TTC549 (cell line): ENCODE measurements around the gene SPON1.
"Not testable (repeated sequence)": the region's sequence is repeated elsewhere in the genome, so short reads cannot be mapped to it uniquely, and the experiment has no call there.

Experiments
- FAIRE-seq: peaks from 2 replicates; lab custom pipeline; 2012; peaks lifted over from hg19 to GRCh38; lab: Jason Lieb, UNC

SPON1 gene

GRCh38 chr11:14249121-14249963 lies 286.8 kb downstream of the SPON1 start:
- peak; percentile 43 for FAIRE-seq

GRCh38 chr11:14251754-14252153 lies 289.2 kb downstream of the SPON1 start:
- FAIRE-seq: no peak

- FAIRE-seq: not testable (repeated sequence)
These were observed 290.0 kb downstream of the SPON1 start for GRCh38 chr11:14252501-14252900.

DNA sequence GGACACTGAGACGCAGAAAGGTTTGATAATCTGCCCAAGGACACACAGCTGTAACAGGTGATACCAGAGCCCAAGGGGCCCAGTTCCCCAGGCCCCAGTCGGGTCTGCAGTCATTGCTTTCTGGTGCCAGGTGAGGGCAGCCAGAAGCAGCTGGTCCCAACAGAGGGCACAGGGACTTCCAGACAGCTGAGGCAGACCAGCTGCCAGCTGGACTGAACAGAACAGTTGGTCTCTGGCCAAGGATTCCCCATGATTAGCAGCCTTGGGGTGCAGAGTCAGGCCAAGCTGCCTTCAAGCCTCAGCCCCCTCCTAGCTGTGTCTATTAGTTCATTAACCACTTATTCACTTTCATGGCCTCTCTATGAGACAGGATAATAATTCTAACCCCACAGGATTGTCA lies 290.9 kb downstream of the SPON1 start:
- no peak for FAIRE-seq

DNA sequence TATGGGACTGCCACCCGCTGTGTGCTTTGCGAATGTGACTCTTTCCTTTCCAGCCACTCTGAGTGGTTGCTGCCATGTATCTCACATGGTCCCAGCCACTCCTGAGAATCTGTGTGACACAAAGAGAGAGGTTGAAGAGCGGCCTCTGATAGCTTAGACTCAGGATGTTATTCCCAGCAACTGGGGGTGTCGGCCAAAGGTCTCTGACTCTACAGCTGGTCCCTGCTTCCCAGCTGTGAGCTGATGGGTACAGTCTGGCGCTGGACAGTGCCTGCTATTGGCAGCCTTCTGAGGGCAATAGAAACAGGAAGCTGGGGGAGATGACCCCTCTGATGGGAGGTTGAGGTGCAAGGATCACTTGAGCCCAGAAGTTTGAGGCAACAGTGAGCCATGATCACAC lies 291.3 kb downstream of the SPON1 start:
- no peak for FAIRE-seq

GRCh38 chr11:14254533-14255237 lies 292.2 kb downstream of the SPON1 start:
- no peak for FAIRE-seq

GRCh38 chr11:14255238-14255534 lies 292.7 kb downstream of the SPON1 start:
- no peak for FAIRE-seq

DNA sequence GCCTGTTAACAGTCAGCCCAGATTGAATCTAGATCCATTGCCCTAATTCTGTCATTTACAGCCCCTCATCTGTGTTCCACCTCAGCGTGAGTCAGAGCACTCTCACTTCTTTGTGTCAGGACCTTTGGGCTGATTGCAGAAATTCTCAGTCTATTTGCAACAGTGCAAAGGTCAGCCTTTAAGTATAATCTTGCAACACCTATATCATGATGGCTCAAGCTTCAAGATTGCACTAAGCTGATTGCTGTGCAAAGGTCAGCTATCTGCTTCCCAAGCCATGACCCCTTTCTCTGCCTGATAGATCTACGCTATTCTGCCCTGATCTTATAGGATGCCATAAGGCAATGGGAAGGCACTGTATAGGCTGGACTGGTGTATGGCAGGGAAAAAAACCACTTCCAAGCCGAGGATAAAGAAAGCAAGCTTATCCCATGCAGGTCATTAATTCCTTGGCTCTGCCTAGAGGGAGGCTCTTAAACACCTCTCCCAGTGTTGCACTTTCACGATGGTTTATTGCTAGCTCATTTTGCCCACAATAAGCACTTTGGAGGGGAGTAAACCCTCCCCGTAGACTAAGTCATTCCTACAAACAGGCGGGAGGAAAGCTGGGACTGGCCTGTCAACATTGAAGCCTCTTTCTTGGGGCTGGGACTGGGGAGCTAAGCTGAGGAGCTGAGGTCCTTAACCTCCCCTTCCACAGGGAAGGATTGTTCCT lies 295.9 kb downstream of the SPON1 start:
- no peak for FAIRE-seq

DNA sequence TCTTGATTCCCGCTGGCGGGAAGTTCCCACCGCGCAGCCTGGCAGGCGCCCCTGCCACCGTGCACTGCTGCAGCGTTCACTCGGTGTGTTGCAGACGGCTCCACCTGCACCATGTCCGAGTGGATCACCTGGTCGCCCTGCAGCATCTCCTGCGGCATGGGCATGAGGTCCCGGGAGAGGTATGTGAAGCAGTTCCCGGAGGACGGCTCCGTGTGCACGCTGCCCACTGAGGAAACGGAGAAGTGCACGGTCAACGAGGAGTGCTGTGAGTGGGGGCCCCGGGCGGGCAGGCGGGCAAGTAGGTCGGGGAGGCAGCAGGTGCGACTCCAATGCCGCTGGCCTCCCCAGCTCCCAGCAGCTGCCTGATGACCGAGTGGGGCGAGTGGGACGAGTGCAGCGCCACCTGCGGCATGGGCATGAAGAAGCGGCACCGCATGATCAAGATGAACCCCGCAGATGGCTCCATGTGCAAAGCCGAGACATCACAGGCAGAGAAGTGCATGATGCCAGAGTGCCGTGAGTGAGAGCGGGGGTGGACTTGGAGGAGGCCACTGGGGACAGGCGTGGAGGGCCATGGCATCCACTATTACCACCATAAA lies 296.8 kb downstream of the SPON1 start:
- FAIRE-seq: no peak

DNA sequence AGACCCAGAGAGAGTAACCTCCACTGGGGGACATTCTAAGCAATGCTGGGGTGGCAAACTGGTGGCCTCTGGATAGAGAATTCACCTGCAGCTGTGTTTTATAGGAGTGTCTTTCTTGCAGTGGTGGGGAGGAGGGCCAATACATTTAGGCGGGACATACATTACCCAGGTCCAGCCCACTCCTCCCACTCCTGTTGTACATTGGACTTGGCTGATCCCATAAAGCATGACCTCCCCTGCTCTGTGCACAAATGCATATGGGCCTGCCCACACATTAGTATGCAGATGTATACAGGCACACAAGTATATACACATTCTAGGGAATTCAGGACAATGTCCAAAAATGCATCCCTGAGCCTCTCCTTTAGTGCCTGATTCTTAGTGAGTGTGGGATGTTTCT lies 297.4 kb downstream of the SPON1 start:
- FAIRE-seq: no peak

DNA sequence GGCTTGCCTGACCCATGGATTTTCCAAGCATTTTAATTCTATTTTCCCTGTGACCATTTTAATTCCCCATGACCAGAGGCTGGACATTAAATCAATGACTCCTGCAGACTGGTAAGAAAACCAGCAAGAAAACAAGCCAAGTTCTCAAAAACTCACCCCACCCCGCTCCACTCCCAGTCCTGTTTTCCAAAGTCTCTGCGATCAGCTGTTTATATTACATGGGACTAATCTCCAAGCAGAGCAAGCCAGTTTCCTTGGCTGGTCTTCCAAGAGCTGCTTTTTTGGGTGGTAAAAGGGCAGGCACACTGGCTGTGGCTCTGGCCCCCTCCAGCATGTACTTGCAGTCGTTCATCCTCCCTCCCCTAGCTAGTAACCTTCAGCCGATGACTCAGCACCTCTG lies 298.5 kb downstream of the SPON1 start:
- no peak for FAIRE-seq

DNA sequence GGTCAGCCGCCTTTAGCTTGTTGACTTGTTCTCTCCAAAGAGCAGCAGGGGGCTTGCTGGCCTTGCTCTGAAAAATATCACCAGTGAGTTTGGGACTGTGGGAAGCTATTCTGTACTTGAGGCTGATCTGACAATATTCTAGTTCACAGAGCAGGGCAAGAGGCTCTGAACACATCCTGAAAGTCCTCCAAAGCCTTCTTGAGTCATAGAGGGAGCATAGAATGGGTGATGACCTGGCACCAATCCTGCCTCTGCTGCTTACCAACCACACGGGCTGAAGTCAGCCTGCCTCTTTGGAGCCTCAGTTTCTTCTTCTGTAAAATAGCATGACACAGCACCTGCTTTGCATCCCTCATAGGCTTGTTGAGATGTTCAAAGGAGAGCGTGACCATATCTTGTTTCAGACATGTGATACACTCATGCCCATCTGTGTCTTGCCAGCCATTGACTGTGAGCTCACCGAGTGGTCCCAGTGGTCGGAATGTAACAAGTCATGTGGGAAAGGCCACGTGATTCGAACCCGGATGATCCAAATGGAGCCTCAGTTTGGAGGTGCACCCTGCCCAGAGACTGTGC lies 299.8 kb downstream of the SPON1 start:
- FAIRE-seq: no peak

- FAIRE-seq: no peak
These were observed 302.4 kb downstream of the SPON1 start for GRCh38 chr11:14264966-14265365.

DNA sequence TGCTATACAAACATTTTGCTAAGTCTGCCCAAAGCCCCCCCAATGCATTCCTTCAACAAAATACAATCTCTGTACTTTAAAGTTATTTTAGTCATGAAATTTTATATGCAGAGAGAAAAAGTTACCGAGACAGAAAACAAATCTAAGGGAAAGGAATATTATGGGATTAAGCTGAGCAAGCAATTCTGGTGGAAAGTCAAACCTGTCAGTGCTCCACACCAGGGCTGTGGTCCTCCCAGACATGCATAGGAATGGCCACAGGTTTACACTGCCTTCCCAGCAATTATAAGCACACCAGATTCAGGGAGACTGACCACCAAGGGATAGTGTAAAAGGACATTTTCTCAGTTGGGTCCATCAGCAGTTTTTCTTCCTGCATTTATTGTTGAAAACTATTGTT lies 304.1 kb downstream of the SPON1 start:
- no peak for FAIRE-seq

DNA sequence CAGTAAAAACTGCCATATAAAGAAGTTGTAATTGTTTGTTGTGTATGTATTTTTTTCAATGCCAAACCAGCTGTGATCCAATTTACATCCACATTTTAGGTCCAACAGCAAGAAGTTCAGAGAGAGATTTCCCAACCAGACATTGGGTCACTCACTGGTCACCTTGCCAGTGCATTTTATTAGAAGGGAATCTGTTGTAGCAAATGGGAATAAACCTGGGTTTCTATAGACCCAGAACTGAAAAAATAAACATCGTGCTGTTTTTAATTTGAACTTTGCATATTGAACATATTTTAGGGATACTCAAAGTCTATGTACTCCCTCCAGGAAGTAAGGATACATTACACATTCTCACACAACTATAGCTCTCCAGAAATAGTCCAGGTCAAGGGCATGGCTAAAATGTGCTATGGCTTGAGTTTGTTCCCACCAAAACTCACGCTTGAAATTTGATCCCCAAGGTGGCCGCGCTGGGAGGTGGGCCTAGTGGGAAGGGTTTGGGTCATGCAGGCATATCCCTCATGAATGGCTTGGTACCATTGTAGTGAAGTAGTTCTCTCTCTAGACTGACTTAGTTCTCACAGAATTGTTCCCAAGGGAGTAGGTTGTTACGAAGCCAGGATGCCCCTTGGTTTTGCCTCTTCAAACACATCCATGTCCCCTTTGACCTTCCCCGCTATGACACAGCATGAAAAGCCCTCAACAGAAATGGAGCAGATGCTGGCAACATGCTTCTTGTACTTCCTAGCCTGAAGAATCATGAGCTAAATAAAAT lies 305.5 kb downstream of the SPON1 start:
- no peak for FAIRE-seq

DNA sequence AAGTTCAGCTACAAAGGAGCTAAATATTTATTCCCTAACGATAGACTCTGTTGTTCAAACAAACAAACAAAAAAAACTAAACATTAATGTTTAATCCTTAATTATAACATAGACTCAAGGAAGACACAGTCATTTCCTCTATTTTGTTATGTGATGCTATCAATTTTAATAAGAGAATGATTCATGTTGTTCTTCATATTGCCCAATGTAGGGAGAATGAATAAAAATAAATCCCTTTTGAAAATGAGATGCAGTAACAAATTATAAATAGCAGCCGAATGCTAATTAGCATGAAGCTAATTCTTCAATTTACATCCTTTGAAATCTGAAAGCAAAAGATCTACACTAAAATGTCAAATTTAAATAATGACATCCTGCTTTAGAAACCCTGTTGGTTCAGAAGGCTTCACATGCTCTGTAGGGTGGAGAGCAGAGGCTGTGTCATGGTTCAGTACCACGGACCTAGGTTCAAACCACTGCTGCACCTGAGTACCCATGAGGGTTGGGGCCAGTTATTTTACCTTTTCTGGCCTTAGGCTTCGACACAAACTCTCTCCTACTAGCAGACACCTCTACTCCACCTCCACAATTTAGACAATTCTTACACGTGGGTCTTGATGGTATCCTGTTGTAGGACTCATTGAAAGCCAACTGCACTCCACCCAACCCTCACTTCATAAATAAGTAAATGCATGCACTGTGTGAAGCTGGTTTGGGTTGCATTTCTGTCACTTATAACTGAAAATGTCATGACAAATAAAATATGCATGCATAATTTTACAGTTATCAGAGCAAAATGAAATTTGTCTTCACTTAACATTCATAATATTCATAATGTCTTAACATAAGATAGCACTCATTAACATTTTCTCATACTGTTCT lies 307.4 kb downstream of the SPON1 start:
- FAIRE-seq: no peak

- no peak for FAIRE-seq
These were observed 308.4 kb downstream of the SPON1 start for GRCh38 chr11:14270690-14271542.

GRCh38 chr11:14273895-14274294 lies 311.4 kb downstream of the SPON1 start:
- no peak for FAIRE-seq

DNA sequence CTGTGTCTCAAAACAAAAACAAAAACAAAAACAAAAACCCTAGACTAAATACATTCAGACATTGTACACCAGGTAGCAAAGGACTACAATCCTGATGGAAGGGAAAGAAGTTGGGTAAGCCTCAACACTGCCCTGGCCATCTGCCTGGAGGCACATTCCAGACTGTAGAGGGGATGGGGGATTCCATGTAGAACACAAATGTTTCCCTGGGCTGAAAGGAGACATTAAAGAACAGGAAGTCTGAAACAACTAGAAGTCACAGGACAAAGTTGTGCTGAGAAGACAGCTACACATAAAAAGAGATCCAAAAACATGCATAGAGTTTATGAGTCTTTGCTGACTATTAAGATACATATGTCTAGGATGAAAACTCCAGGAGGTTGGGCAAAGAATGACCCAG lies 312.6 kb downstream of the SPON1 start:
- FAIRE-seq: no peak

GRCh38 chr11:14278869-14279268 lies 316.3 kb downstream of the SPON1 start:
- FAIRE-seq: not testable (repeated sequence)
